Stimulated activated CD4-positive, alpha-beta T cell treated with anti-CD3 and anti-CD28 coated beads, Interleukin-1b, Interleukin-23, amount 100 ng/mL, for 1 hour (primary cell): ENCODE results near the gene ZBTB20.

Source experiments
- DNase-seq, 2 donors: peaks; one replicate each; pipeline ENCODE4 v3.0.0-alpha.2; 2020; ENCODE audit warnings: low read depth in 2 of 2

ZBTB20 gene

DNA sequence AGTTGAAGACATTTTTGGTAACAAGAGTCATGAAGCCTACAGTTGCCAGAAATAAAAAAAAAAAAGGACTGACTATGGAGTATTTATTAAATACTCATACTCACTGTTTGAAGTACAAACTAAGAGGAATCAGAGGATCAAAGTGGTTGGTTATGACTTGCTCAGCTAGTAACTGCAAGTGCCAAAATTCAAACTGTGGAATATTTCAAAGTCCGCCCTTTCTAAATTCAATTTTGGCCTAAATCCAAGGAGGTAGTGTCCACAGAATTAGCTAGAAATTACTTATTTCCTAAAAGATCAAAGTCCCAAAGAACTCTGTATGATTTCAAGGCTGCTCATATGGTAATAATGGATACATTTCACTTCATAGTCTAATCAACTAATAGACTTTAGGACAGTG lies 274.5 kb downstream of the ZBTB20 start:
- no peak for DNase-seq

DNA sequence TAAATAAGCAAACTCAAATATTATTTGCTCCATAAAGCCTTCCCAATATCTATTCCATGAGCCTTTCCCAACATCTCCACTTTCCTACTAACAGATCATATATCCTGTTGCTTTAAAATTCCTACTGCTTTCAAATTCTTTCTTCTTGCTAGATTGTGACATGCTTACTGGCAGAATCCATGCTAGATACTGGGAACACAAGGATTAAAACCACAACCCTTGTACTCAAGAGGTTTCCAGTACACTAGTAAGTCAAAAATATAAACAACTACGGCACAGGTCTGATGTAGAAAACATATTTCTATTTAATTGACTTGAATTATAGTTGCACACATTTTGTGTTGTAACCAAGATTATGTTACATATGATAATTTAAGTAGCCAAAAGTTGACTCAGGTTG lies 275.0 kb downstream of the ZBTB20 start:
- DNase-seq = no peak

DNA sequence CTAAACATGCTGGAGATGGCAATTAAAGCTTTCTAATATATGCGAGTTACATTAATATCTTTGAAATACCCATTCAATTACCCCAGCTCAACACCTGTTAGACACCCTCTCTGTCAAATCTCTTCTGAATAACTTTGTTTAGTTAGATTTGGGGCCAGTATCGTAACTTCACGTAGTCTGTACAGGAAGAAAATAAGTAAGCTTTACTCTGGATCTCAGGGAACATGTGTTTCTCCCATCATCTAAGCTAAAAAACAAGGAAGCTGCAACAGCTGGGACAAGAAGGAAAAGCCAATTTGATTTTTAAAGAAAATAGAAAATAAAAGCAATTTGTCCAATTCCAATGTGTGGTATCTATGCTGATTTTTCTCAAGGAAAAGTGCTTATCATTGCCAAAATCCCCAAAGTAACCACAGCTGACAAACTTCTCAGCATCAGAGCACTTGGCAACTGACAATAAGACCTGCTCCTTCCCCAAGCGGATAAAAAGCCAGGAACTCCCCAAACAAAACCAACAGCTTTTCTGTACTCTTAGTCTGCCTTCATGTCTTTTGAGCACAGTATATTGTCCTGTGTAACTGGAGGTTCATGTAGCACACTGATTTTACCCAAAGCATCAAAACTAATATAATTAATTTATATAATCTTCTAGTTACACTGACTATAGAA lies 279.1 kb downstream of the ZBTB20 start:
- DNase-seq = no peak

DNA sequence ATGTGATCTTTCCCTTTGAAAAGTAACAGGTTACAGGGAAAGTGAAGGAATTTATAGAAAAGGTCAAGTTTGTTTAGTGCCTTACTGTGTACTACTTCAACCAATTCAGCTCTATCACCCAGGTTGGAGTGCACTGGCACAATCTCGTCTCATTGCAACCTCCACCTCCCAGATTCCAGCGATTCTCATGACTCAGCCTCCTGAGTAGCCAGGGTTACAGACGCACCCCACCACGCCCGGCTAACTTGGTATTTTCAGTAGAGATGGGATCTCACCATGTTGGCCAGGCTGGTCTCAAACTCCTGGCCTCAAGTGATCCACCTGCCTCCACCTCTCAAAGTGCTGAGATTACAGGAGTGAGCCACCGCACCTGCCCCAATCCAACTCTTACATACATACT lies 279.7 kb downstream of the ZBTB20 start:
- no peak for DNase-seq

DNA sequence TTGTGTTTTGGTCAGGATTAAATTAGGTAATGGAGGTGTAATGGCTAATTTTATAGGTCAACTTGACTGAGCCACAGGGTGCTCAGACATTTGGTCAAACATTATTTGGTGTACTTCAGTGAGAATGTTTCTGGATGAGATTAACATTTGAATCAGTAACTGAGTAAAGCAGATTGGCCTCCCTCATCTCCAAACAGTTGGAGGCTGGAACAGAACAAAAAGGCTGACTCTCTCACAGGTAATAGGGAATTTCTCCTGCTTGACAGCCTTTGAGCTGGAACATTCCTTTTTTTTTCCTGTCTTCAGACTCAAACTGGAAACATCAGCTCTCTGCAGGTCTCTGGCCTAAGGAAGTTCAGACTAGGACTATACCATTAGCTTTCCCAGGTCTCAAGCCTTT lies 280.7 kb downstream of the ZBTB20 start:
- DNase-seq = no peak

DNA sequence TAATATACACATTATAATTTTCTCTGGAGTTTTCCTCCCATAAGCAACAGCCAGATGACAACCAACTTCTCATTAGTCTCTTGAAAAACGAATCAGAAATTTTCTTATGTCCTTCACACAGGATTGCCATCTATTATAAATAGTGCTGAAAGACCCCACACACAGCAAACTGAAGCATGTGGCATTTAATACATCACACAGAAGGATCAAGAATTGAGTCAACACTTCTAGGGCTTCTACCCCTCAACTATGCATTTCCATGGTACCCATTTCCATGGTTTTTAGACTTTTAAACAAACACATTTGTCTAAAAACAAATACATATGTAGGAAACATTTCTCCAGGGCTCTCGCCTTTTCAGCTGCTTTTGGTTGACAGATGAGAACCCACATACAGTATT lies 282.1 kb downstream of the ZBTB20 start:
- DNase-seq = no peak

DNA sequence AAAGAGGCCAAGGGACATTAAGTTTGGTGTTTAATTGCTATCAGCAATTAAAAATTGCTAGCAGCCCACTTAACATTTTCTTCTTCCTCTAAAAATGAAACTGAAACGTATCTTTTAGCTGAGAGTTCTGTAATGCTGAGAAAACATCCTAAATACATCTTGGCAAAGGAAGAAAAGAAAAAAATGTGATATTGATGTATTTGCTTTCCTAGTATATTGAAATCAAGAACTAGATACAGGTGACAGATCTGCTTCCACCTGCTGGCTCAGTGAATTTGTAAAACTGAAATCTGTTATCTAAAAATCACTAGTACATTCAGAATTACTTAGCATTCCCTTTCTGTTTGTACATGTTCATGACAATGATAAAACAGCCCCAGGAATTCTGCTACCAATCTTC lies 283.2 kb downstream of the ZBTB20 start:
- no peak for DNase-seq

DNA sequence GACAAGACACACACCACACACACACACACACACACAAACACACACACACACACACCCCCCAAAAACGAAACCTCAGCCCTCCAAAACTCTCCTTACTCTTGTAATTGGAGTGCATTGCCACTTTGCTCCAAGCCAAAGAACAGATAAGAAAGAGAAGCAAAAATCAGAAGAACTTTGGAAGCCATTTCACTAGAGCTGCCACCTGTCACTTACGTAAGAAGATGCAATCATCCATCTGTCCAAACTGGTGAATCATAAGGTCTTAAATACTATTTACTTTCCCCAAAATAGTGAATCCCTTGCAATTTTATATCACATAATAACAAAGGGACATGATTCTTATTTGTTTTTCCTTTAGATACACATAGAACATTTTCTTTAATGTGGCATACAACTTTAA lies 285.4 kb downstream of the ZBTB20 start:
- DNase-seq = no peak

DNA sequence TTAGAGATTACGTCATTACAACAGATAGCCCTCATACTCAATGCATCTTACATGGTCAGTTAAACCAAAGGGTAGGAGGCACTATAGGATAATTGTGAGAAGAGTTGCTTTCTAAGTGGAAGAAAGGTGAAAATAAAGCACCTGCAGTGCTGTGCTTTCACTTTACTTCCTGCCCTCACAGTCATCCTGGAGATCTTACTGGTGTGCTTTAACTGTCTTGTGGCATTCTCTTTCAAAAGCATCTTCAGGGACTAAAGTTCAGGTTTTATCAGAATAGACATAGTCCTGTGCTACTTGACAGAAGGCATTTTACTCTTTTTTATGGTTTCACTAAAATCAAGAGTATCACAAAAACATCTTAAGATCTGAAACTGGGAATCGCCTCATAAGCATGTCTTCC lies 286.6 kb downstream of the ZBTB20 start:
- DNase-seq = no peak

DNA sequence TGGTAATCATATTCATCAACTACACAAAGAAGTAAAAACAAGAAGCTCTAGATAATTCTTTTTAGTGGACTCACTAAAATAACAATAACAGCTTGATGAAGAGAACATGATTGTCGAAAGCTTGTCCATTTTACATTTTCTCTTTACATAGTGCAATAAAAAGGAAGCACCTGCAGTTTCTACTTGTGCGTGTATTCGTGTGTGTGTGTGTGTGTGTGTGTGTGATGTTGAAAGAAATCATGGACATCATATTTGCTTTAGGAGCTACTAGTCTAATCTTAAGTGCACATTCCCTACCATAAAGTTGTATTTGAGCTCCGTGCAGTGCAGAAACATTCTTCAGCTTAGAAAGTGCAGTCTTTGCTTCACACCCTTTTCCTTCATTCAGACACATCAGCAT lies 288.8 kb downstream of the ZBTB20 start:
- no peak for DNase-seq

DNA sequence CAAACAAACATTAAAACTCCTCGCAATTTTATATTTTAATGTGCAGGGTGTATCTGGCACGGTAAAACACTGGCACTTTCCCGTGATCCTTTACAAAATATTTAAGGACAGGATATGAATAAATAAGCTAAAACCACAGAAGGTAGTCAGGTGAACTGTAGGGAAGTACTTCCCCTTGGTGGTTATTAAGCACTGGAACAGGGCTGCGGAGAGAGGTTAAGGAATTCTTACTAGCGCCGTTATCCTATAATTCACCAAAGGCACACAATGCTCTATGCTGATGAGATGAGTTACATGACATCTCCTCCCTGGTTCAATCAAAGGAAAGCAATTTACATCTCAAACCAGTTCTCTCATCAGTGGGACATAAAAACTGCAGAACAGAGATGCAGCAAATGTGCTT lies 289.8 kb downstream of the ZBTB20 start:
- no peak for DNase-seq

DNA sequence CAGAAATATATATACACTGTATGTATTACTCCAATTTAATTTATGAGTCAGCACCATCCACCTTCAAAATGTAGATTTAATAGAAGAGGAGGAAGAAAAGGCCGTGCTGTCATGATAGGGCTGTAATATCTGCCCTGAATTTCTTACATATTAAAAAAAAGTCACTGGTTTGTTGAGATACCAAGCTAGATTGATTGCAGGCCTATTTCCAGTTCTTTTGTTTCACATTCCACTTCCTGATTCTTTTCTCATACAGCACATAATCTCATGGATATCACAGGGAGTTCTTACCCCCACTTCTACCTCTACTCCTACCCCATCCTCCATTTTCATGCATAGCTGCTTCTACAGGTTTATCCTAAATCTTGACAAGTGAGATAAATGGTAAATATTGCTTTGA lies 290.3 kb downstream of the ZBTB20 start:
- DNase-seq = no peak

DNA sequence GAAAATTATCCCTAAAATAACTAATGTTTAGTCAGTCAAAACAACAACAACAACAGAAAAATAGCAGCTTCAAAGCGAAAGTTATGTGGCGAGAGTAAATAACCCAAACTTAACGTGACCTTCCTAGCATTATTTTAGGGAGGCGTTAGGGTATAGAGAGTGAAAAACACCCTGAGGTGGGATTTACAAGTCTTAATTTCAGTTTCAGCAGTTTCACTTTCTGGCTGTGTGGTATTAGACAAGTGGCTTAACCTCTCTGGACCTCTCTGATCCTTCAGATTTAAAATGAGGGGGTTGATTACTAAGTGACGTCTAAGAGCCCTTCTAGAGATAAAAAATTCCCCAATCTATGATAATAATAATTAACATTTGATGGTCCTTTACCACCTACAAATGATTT lies 291.2 kb downstream of the ZBTB20 start:
- no peak for DNase-seq

DNA sequence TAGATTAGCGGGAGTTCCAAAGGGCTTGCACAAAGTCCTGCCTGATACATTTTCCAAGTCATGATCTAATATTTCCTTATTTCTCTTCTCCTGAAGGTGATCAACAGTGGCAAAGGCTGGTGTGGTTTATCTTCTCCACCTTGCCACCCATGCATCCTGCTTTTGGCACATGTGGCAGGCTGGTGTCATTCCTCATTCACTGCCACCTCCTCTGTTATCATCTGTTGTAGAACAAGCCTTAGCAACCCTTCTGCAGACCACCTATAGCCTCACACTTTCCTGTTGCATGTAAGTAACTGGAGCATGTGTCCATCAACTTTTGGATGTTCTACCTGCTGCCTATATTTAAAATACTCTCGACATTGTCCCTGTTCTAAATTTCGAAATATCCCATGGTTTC lies 294.1 kb downstream of the ZBTB20 start:
- no peak for DNase-seq

DNA sequence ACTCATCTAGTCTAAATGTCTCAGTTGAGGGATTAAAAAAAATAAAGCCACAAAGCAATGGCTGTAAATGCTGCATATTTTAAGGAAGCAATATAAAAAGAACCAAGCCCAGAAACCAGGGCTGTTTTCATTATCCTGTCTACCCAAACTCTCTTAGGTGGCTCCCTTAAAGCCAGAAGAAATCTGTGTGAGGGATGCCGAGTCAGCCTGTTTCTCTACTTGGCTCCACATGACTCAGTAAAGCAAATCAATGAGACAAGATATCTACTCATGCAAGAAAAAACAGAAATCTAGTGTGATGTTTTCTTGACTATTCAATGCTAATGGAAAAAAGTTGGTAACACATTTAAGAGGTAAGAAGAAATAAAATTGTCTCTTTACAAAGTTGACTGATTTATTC lies 296.2 kb downstream of the ZBTB20 start:
- DNase-seq = no peak

DNA sequence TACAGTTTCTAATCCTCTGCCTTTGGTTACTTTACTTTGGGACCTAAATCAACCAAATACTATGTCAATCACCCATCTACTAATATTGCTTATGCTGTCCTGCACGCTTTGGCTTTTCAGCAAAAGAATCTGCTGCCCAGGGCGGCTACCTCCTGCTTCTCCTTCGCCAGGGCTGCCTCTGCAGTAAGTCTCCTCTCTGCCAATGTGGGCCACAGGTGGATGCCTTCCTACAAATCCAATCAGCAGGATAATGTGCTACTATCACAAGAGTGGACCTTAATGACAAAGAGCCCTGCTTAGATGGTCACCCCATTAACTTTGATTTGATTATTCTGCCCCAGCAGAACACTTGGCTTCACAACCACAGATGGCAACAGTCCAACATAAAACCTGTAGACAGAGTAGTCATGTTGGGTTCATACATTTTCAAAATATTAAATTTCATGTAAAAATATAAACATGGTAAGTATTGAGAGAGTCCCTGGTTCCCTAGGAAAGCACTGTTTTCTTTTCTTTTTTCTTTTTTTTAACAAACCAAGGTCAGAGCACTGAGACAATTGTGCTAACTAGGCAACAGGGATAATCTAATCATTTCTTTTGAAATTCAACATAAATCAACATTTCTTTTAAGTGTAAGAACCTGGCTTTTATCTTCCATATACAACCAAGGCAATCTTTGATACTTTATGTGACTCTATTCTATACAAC lies 298.3 kb downstream of the ZBTB20 start:
- no peak for DNase-seq

DNA sequence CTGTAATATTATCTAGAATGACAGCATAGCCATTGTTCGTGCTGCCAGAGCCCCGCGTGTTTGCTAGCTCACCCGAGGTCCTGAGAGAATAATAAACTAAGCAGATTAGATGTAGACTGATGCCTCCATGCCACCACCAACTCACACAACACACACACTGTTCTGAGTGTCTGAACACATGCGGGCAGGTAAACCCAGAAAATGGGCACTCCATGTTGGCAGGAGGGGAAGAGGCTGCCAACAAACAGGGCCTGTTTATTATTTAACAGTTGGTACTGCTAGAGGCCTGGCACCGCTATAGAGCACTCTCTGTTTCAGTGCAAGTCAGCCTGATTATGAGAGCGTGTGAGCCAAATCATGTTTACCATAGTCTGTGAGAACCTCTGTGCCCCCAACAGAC lies 299.0 kb downstream of the ZBTB20 start:
- no peak for DNase-seq

DNA sequence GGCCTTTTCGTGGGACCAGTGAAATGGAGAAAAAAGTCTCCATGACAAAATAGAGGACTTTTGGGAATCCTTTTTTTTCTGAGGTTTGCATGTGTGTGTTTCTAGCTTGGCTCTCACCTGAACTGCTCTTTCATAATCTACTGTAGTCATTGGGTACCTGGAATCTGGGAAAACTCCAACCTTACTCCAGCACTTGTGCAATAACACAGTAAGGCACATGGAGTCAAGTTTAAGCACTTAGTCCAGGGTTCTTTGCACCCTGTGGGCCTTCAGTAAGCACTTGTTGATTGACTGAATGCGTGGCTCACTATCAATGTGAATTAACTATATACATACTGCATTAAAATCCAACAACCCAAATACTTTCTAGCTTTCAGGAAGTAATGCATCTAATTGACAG lies 299.5 kb downstream of the ZBTB20 start:
- DNase-seq = no peak

DNA sequence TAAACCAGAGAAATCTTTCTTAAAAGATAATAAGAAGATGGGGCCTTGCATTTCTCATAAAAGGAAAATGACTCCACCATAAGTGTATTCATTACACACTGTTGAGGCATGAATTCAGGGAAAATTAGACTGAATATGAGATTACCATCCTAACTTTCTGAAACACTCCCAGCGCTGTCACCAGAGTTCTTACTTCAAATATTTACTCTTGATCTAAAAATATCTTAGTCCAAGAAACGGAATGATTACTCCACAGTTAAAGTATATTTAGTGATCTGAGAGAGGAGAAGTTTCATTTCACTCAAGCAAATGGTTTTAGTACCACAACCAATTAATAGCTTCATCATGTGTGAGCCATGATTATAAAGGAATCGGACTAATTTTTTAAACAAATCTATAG lies 300.3 kb downstream of the ZBTB20 start:
- DNase-seq = no peak

DNA sequence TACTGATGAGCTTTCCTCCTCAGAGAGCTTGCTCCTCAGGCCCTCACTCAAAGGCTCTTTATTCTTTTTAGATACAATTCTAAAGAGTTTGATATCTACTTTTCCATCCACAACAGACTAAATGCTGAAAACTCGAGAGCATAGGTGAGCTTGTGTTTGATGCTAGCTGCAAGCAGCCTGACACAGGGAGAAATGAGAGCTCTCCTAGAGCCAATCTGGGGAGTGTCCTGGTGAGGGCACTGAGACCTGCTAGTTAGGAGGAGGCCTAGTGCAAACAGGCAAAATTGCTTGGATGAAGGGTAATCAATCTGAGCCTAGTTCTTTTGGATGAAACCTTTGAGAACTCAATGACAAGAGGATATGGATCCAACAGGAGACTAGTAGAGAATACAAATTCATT lies 300.8 kb downstream of the ZBTB20 start:
- DNase-seq = no peak

DNA sequence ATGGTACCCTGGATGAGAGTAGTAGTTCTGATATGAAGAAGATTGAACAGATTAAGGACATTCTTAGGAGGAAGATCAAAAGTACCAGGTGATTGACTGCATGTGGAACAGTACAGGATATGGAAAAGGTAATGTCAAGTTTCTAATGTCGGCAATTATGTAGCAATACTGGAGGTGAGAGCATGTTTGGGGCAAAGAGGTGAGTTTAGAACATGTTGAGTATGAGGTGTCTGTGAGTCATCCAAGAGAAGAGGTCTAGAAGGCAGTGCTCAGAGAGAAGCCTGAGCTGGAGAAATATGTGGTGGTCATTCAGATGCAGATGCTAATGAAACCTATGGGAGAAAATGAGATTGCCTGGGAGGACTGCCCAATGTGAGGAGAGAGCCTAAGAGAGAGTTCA lies 305.6 kb downstream of the ZBTB20 start:
- DNase-seq = no peak

DNA sequence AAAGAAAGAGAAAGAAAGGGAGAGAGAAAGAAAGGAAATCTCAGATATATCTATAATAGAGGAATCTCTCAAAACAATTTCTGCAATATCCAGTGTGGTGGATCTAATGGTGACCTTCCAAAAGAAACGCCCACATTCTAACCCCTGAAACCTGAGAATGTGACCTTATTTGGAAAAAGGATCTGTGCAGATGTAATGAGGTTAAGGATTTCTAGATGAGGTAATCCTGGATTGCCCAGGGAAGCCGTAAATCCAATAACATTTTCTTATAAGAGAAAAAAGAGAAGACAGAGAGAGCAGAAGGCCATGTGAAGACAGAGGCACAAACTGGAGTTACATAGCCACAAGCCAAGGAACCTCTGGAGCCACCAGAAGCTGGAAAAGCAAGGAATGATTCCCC lies 307.6 kb downstream of the ZBTB20 start:
- no peak for DNase-seq

DNA sequence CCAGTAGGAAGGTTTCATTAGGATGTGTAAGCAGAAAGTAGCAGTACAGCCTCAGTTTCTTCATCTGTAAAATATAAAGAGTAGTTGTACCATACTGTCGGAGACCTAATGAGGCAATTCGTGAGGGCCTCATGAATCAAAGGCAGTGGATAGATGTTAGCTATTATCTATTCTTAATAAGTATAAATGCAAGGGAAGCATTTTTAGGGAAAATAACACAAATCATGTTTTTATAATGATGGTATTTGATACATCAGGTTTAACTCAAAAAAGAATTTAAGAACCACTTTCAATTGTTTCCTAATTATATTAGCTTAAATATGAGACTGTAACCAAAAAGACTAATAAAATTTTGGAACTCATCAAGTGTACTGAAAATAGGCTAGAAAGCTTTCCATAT lies 309.1 kb downstream of the ZBTB20 start:
- DNase-seq = no peak
